T-helper 22 cell (primary cell): ENCODE data around the gene SCARB1.

Experiments used
- DNase-seq: peaks from one replicate; pipeline ENCODE4 v3.0.0-alpha.2; 2020; ENCODE audit warnings: low read depth

Gene SCARB1

GRCh38 chr12:124842800-124843510 is 20.7 kb downstream of the SCARB1 start:
- DNase-seq = no peak

DNA sequence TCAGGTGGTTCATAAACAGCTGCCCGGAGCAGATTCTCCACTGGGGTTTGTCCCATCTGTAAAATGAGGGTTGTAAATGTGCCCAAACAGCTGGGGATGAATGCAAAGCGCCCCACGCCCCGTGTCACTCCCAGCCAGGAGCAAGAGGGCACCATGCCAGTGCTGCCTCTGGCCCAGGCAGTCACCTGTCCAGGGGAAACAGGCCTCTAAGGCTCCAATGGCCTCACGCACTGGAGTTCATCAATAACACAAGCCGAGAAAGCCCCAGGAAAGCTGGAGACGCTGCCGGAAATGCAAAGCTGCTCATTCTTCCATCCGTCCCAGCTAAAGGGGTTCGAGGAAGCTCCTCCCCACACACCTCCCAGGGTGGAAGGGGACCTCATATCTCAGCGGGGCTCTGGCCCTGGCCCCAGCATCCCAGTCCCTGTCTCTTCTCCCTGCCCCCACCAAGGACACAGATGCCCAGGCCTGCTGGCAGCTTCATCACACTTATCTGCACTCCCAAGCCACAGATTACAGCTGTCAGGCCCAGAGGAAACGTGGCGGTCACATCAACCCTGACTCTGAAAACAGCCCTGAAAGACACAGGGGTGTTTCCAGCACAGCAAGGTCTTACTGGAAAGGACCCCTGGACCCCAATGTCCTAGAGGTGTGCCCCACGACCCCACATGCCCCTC is 21.5 kb downstream of the SCARB1 start:
- DNase-seq = no peak

DNA sequence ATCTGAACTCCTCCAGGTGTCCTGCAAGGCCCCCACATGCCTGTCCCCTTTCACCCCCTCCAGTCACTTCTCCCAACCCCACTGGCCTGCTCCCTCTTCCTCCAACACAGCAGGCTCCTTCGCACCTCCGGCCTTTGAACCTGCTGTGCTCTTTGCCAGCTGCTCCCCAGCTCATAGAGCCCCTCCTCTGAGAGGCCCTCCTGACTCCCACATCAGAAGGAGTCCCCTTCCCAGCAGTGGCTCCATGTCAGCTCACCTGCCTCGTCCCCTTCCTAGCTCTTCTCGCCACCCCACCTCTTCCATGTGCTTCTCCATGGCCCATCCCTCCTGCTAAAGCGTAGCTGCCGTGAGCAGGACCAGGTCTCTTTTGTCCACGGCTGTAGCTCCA is 22.1 kb downstream of the SCARB1 start:
- DNase-seq = no peak

DNA sequence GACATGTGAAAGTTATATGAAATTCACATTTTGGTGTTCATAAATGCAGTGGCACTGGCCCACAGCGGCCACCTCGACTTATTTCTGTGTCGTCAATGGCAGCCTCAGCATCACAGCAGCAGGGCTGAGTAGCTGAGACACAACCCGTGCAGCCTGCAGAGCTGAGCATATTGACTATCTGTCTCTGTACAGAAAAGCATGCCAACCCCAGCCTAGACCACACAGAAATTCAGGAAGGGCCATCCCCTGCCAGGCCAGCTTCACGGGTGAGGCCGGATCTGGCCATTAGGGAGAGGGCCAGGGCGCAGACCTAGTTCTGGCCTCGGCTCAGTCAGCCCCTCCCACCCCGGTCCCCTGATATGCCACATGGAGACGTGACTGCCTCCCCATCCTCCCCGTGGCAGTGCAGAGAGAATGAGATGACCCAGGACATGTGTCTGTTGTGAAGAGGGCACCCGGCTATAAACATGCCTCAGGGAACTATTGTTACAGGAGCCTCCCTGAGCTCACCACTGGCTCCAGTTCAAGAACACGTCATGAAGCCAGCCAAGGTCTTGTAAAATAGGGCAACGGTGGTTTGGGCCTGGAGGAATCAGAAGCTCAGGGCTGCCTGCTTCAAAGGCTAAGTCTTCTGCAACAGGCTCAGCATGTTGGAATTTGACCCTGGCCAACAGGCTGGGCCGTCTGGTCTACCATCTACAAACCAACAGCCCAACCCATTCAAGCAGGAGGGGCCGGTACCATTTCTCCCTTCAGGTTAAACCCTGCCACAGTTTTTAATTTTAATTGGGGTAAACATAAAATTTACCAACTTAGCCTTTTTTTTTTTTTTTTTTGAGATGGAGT is 25.5 kb downstream of the SCARB1 start:
- DNase-seq = no peak

DNA sequence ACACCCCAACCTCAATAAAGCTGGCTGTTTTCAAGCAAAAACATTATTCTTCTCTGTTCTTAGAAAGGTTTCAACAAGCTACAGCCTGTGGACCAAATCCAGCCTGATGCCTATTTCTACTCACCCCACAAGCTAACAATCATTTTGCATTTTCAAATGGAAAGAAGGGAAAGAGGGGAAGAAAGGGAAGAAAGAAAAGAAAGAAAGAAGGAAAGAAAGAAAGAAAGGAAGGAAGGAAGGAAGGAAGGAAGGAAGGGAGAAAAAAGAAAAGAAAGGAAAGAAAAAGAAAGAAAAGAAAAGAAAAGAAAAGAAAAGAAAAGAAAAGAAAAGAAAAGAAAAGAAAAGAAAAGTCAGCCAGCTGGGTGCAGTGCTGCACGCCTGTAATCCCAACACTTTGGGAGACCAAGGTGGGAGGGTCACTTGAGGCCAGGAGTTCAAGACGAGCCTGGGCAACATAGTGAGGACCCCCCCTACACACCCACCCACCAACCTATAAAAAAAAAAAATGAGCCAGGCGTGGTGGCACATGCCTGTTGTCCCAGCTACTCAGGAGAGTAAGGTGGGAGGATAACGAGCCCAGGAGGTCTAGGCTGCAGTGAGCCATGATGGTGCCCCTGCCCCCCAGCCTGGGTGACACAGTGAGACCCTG is 26.3 kb downstream of the SCARB1 start:
- no peak for DNase-seq

GRCh38 chr12:124836759-124837158 is 26.9 kb downstream of the SCARB1 start:
- no peak for DNase-seq

DNA sequence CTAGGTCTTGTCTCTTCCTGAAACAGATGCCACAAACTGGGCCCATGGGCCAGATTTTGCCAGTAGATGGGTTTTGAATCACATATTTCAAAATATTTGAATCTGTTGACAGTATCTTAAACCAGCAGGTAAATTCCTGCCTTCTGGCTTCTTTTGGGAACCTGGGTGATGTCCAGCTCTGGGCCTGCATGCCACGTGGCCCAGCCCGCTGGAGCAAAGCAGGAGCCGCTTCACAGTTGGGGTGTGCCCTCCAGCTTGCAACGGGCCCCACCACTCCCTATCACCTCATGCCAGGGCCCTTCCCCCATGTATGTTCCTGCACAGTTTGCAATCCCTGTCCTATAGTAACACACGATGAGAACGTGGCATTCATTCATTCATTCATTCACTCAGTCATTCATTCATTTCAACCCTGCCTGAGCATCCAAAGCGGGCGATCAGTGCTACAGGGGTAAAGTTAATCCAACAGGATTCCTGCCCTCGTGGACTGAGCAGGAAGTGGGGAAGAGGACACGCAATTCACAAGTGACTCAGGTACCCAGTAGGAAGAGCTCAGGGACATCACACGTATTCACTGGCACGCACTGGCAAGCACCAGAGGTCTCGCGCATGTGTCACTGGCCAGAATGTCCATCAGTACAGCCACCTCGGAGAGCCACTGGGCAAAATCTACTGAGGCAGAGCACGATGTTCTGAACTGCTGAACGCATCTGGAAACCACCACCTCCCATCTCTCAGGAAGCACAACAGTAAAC is 27.8 kb downstream of the SCARB1 start:
- no peak for DNase-seq

- DNase-seq = no peak
These were observed 28.8 kb downstream of the SCARB1 start for GRCh38 chr12:124834822-124835221.

- DNase-seq = no peak
These were observed 30.0 kb downstream of the SCARB1 start for GRCh38 chr12:124833693-124834122.

DNA sequence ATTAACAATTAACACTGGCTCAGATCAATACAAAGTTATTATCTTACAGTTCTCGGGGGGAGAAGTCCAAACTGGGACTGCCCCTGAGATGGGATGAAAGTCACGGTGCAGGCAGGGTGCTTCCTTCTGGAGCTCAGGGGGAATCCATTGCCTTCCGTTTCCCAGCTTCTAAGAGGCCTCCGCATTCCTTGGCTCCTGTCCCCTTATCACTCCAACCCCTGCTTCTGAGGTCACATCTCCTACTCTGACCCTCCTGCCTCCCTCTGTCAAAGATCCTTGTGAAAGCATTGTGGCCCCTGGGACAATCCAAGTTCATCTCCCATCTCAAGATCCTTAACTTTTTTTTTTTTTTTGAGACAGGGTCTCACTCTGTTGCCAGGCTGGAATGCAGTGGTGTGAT is 30.8 kb downstream of the SCARB1 start:
- no peak for DNase-seq

DNA sequence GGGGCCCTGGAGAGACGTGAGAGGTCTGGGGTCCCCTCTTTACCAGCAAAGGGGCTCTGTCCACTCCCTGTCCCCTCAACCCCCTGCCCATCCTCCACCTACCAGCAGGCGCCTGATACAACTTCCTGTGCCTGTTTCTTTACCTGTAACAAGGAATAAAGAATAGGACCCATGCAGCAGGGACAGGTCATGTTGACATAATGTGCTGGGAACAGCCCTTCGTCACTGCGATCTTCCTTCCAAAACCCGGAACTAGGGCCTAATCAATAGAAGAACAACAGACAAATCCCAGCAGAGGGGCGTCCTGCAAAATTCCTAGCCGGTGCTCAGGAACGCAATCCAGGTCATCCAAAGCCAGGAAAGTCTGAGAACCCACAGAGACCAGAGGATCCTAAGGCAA is 32.1 kb downstream of the SCARB1 start:
- no peak for DNase-seq

- DNase-seq = no peak
These were observed 33.4 kb downstream of the SCARB1 start for GRCh38 chr12:124830306-124830705.

GRCh38 chr12:124829708-124830304 is 33.9 kb downstream of the SCARB1 start:
- DNase-seq = no peak

DNA sequence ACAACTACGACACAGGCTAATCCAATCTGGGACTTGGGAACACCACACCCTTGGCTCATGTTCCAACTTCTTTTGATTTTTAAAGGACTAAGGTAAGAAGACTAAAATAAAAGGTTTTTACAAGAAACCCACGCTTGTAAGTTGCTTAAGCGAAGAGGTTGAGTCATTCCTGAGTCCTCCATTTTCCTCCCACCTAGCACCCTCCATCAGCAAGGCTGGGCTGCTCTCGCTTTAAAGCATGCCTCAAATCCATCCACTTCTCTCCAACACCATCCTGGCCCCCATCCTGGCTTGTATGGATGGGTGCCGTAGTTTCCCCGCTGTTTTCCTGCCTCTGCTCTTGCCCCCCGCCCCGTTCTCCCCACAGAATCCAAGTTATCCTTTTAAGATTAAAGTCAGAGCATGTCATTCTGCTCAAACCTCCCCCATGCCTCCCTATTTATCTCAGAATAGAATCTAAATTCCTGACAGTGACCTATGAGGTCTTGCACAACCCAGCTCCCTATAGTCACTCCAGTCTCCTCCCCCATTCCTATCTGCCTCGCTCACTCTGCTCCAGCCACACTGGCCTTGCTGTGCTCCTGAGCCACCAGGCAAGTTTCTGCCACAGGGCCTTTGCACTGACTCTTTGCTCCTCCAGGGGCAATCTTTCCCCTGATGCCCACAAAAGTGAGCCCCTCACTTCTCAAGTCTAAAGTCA is 34.5 kb downstream of the SCARB1 start:
- no peak for DNase-seq

DNA sequence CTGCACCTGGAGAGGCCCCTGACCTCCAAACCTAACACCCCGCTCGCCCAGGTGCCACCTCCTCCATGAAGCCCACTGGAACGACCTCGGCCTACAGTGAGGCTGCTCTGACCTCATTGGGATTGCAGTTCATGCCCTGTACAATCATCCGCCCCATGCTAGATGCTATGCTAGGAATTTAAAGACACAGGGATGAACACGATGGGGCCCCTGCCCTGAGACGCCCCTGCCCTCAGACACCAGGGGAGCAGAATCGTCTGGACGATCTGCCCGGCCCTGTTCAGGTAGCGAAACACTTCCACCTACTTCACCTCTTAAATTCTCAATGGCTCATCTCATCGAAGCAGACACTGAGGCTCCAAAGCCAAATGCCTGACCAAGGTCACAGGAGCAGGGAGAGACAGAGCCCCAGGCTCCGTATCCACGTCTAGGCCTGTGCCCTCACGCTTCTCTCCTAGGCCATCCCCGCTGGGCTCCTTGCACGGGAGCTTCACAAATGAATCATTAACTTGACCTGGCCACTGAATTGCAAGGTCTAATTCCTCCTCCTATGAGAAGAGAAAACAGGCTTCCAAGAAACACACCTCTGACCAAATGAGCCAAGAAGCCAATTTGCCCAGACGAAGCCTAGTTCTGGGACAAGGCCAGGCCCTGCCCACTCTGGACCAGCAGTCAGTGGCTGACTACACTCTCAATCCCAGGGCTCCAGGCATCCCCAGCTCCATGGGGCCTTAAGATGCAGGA is 35.2 kb downstream of the SCARB1 start:
- DNase-seq = no peak

GRCh38 chr12:124827588-124828184 is 36.0 kb downstream of the SCARB1 start:
- no peak for DNase-seq

DNA sequence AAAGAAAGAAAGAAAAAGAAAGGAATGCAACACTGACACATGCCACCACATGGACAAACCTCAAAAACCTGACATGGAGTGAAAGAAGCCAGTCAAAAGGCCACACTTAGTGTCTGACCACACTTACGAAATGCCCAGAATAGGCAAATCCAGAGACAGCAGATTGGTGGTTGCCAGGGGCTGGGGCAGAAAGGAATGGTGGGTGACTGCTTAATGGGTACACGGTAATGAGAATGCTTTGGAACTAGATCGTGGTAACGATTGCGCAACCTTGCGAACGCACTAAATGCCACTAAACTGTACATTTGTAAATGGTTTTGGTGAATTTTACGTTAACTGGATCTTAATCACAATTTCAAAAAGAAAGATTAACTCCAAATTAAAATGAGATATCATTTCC is 39.5 kb downstream of the SCARB1 start:
- DNase-seq = no peak

GRCh38 chr12:124823272-124823970 is 40.2 kb downstream of the SCARB1 start:
- no peak for DNase-seq

GRCh38 chr12:124822218-124822617 is 41.4 kb downstream of the SCARB1 start:
- DNase-seq = no peak
